Inferior parietal cortex (tissue), 1 donor: ENCODE results near the gene C2CD2.
"Not testable (repeated sequence)": the region's sequence is repeated elsewhere in the genome, so short reads cannot be mapped to it uniquely, and the experiment has no call there.

Experiments used
- DNase-seq: peaks from one replicate; pipeline ENCODE4 v3.0.0-alpha.2; 2016; ENCODE audit errors: extremely low spot score

C2CD2 gene

GRCh38 chr21:41953831-41954653, at the start of gene C2CD2:
Gene C2CD2 (minus strand): TSS chr21:41954018. CDS start chr21:41953648, 370 bp downstream.
- DNase-seq = no peak

- DNase-seq = no peak
These were observed 49.2 kb upstream of the C2CD2 start for GRCh38 chr21:42003051-42003461.

GRCh38 chr21:42002421-42002958, 48.7 kb upstream of the C2CD2 start:
- DNase-seq = no peak

GRCh38 chr21:42001781-42002180, 48.0 kb upstream of the C2CD2 start:
- no peak for DNase-seq

- no peak for DNase-seq
These were observed 47.1 kb upstream of the C2CD2 start for GRCh38 chr21:42000908-42001307.

- no peak for DNase-seq
These were observed 43.8 kb upstream of the C2CD2 start for GRCh38 chr21:41997657-41998056.

- no peak for DNase-seq
These were observed 41.8 kb upstream of the C2CD2 start for GRCh38 chr21:41995577-41995976.

- DNase-seq = not testable (repeated sequence)
These were observed 40.8 kb upstream of the C2CD2 start for GRCh38 chr21:41994613-41995012.

- no peak for DNase-seq
These were observed 39.9 kb upstream of the C2CD2 start for GRCh38 chr21:41993744-41994143.

GRCh38 chr21:41992576-41992975, 38.8 kb upstream of the C2CD2 start:
- no peak for DNase-seq

- no peak for DNase-seq
These were observed 37.8 kb upstream of the C2CD2 start for GRCh38 chr21:41991659-41992058.

GRCh38 chr21:41989698-41990097, 35.9 kb upstream of the C2CD2 start:
- no peak for DNase-seq

- DNase-seq = no peak
These were observed 33.5 kb upstream of the C2CD2 start for GRCh38 chr21:41987310-41987709.

- DNase-seq = no peak
These were observed 32.0 kb upstream of the C2CD2 start for GRCh38 chr21:41985662-41986416.

- no peak for DNase-seq
These were observed 29.4 kb upstream of the C2CD2 start for GRCh38 chr21:41983229-41983628.

GRCh38 chr21:41980561-41980960, 26.7 kb upstream of the C2CD2 start:
- DNase-seq = no peak

GRCh38 chr21:41979751-41980369, 26.0 kb upstream of the C2CD2 start:
- DNase-seq = no peak

GRCh38 chr21:41979335-41979734, 25.5 kb upstream of the C2CD2 start:
- DNase-seq = no peak

- no peak for DNase-seq
These were observed 23.5 kb upstream of the C2CD2 start for GRCh38 chr21:41977034-41977950.

- no peak for DNase-seq
These were observed 22.8 kb upstream of the C2CD2 start for GRCh38 chr21:41976611-41977010.
